H1 (cell line): ENCODE measurements around the gene HIBADH. TPM values are rescaled to one million over a fixed set of nuclear protein-coding genes. Genes with fewer than 3 reads are reported as not detected.

ENCODE experiments used
- CTCF ChIA-PET: fragments of 300-600 bp; sonication (Branson Sonifier 250); formaldehyde crosslinking; loops from one replicate; lab custom pipeline; 2021; ENCODE audit not compliant: partially characterized antibody; lab: Charles Lee
- POLR2A ChIA-PET: fragments of 300-600 bp; sonication (Branson Sonifier 250); formaldehyde crosslinking; loops from one replicate; lab custom pipeline; 2021; ENCODE audit warnings: inconsistent platforms; ENCODE audit not compliant: partially characterized antibody; lab: Charles Lee
- DNase-seq, 2 experiments: peaks; one replicate each; pipeline versions ENCODE4 v3.0.0 to v3.0.0-alpha.2; 2010 to 2022; ENCODE audit warnings: low spot score in 2 of 2, low read depth in 1 of 2, mixed read lengths in 1 of 2
- FAIRE-seq: peaks from 2 replicates; lab custom pipeline; 2011; peaks lifted over from hg19 to GRCh38; lab: Jason Lieb, UNC
- H2AFZ ChIP-seq: 2 replicates; pipeline ENCODE4 v1.8.1; 2012; ENCODE audit warnings: low read length, inconsistent platforms
- H2AK5ac ChIP-seq: 2 replicates; pipeline ENCODE4 v1.6.1; 2013; ENCODE audit warnings: low read depth, low read length
- H2BK120ac ChIP-seq: replicated peaks from 2 replicates; pipeline ENCODE3; 2013; ENCODE audit warnings: low read depth, low read length, inconsistent platforms
- H2BK12ac ChIP-seq: 2 replicates; pipeline ENCODE4 v1.6.1; 2013; ENCODE audit warnings: low read depth, low read length
- H2BK15ac ChIP-seq: 2 replicates; pipeline ENCODE4 v1.6.1; 2013; ENCODE audit warnings: low read length
- H2BK20ac ChIP-seq: 2 replicates; pipeline ENCODE4 v1.6.1; 2013; ENCODE audit warnings: low read length
- H2BK5ac ChIP-seq: 2 replicates; pipeline ENCODE4 v1.6.1; 2013; ENCODE audit warnings: low read depth, low read length
- H3K14ac ChIP-seq: 2 replicates; pipeline ENCODE4 v1.6.1; 2013; ENCODE audit warnings: inconsistent platforms; ENCODE audit not compliant: insufficient read length
- H3K18ac ChIP-seq: 2 replicates; pipeline ENCODE4 v1.6.1; 2013; ENCODE audit warnings: low read length; ENCODE audit errors: extremely low read depth
- H3K23ac ChIP-seq: 2 replicates; pipeline ENCODE4 v1.6.1; 2013; ENCODE audit warnings: inconsistent platforms; ENCODE audit not compliant: insufficient read length
- H3K23me2 ChIP-seq: 2 replicates; pipeline ENCODE4 v1.6.1; 2013; ENCODE audit warnings: low read depth, low read length
- H3K27ac ChIP-seq: 2 replicates; pipeline ENCODE4 v1.6.1; 2011; ENCODE audit warnings: low read depth, low read length, inconsistent platforms
- H3K27me3 ChIP-seq, 4 experiments: replicated peaks in 1 of 4; 1 replicate in 1 of 4; 2 replicates in 3 of 4; pipeline versions ENCODE4 v1.6.1 to v1.8.1; 2011 to 2013; ENCODE audit warnings: low read length in 3 of 4, mild to moderate bottlenecking in 3 of 4, inconsistent platforms in 2 of 4, mixed read lengths in 2 of 4, moderate library complexity in 1 of 4; ENCODE audit not compliant: control insufficient read depth in 3 of 4, insufficient read depth in 3 of 4; ENCODE audit errors: extremely low read depth in 1 of 4
- H3K36me3 ChIP-seq, 4 experiments: 2 replicates each; pipeline versions ENCODE4 v1.6.1 to v1.8.1; 2011 to 2013; ENCODE audit warnings: mild to moderate bottlenecking in 4 of 4, low read length in 3 of 4, moderate library complexity in 2 of 4, control low read depth in 1 of 4, inconsistent platforms in 1 of 4; ENCODE audit not compliant: insufficient read depth in 4 of 4, control insufficient read depth in 2 of 4
- H3K4ac ChIP-seq: replicated peaks from 2 replicates; pipeline ENCODE3; 2013; ENCODE audit warnings: low read length, low read depth, mixed read lengths, inconsistent platforms; ENCODE audit not compliant: insufficient read length
- H3K4me1 ChIP-seq, 4 experiments: replicated peaks in 1 of 4; 1 replicate in 1 of 4; 2 replicates in 3 of 4; pipeline versions ENCODE4 v1.6.1 to v1.8.1; 2011 to 2013; ENCODE audit warnings: low read length in 3 of 4, inconsistent platforms in 2 of 4, mixed read lengths in 1 of 4; ENCODE audit not compliant: insufficient read depth in 4 of 4, control insufficient read depth in 3 of 4
- H3K4me2 ChIP-seq, 2 experiments: 2 replicates each; pipeline versions ENCODE4 v1.6.1 to v1.8.1; 2011 to 2013; ENCODE audit warnings: low read depth in 2 of 2, low read length in 2 of 2, control low read depth in 1 of 2, inconsistent platforms in 1 of 2, mild to moderate bottlenecking in 1 of 2; ENCODE audit not compliant: insufficient read depth in 1 of 2
- H3K4me3 ChIP-seq, 4 experiments: fragments of 200-600, 300-600 bp in 1 of 4; sonication (generic), shearing (Covaris generic), sonication (Bioruptor Twin) in 1 of 4; 2 replicates each; pipeline versions ENCODE4 v1.5.1 to v1.8.1; 2011 to 2016; ENCODE audit warnings: low read length in 4 of 4, low read depth in 3 of 4, control low read depth in 2 of 4, inconsistent platforms in 2 of 4, mild to moderate bottlenecking in 2 of 4, mixed read lengths in 1 of 4, moderate library complexity in 1 of 4; ENCODE audit not compliant: insufficient read depth in 2 of 4; ENCODE audit errors: extremely low read depth in 1 of 4
- H3K56ac ChIP-seq: replicated peaks from 2 replicates; pipeline ENCODE3; 2013; ENCODE audit warnings: low read depth, mild to moderate bottlenecking, mixed read lengths, low read length, inconsistent platforms; ENCODE audit not compliant: insufficient read length
- H3K79me1 ChIP-seq: 2 replicates; pipeline ENCODE4 v1.6.1; 2013; ENCODE audit warnings: low read depth, low read length, control low read depth
- H3K79me2 ChIP-seq, 2 experiments: 2 replicates each; pipeline versions ENCODE4 v1.6.1 to v1.8.1; 2012 to 2013; ENCODE audit warnings: low read length in 2 of 2, mild to moderate bottlenecking in 2 of 2, inconsistent platforms in 1 of 2; ENCODE audit not compliant: insufficient read depth in 2 of 2, control insufficient read depth in 1 of 2
- H3K9ac ChIP-seq, 4 experiments: replicated peaks in 1 of 4; 1 replicate in 1 of 4; 2 replicates in 3 of 4; pipeline versions ENCODE4 v1.6.1 to v1.8.1; 2011 to 2013; ENCODE audit warnings: low read depth in 3 of 4, low read length in 3 of 4, control low read depth in 2 of 4, mild to moderate bottlenecking in 2 of 4, moderate library complexity in 2 of 4, inconsistent platforms in 1 of 4; ENCODE audit errors: extremely low read depth in 1 of 4
- H3K9me3 ChIP-seq, 2 experiments: 2 replicates each; pipeline versions ENCODE4 v1.6.1 to v1.8.1; 2012 to 2013; ENCODE audit warnings: mild to moderate bottlenecking in 2 of 2, moderate library complexity in 2 of 2, control low read depth in 1 of 2, inconsistent platforms in 1 of 2, low read depth in 1 of 2, low read length in 1 of 2, mixed read lengths in 1 of 2; ENCODE audit not compliant: insufficient read depth in 2 of 2
- H4K20me1 ChIP-seq, 2 experiments: replicated peaks in 1 of 2; 2 replicates each; pipeline versions ENCODE3 to v1.8.1; 2011 to 2013; ENCODE audit warnings: inconsistent platforms in 2 of 2, low read length in 2 of 2, mild to moderate bottlenecking in 1 of 2; ENCODE audit not compliant: insufficient read depth in 2 of 2, control insufficient read depth in 1 of 2
- H4K5ac ChIP-seq: 2 replicates; pipeline ENCODE4 v1.6.1; 2013; ENCODE audit warnings: low read length, low read depth, mixed read lengths, inconsistent platforms; ENCODE audit not compliant: insufficient read length
- H4K8ac ChIP-seq: 2 replicates; pipeline ENCODE4 v1.8.0; 2013; ENCODE audit warnings: mild to moderate bottlenecking, moderate library complexity, low read length, inconsistent platforms; ENCODE audit not compliant: insufficient read depth; ENCODE audit errors: extremely low read depth
- H4K91ac ChIP-seq: replicated peaks from 2 replicates; pipeline ENCODE3; 2013; ENCODE audit warnings: low read length, mixed read lengths, inconsistent platforms; ENCODE audit not compliant: insufficient read length
- ASH2L ChIP-seq: fragments of 200-600, 300-600 bp; sonication (generic); IDR thresholded peaks from one replicate; pipeline ENCODE4 v1.7.1; 2017; ENCODE audit warnings: low read length
- CEBPB ChIP-seq: IDR thresholded peaks from 2 replicates; pipeline ENCODE4 v1.6.1; 2012; ENCODE audit warnings: low read depth, low read length
- GABPA ChIP-seq: IDR thresholded peaks from 2 replicates; pipeline ENCODE4 v1.6.1; 2011; ENCODE audit warnings: mild to moderate bottlenecking, low read length, moderate library complexity, borderline replicate concordance; ENCODE audit not compliant: insufficient read depth
- JUND ChIP-seq: IDR thresholded peaks from 2 replicates; pipeline ENCODE4 v1.6.1; 2011; ENCODE audit warnings: mild to moderate bottlenecking, improper control_type of control experiment, low read length
- KDM4A ChIP-seq: IDR thresholded peaks from one replicate; pipeline ENCODE4 v1.7.1; 2012; ENCODE audit warnings: low read depth, mild to moderate bottlenecking, moderate library complexity, low read length, inconsistent platforms; ENCODE audit not compliant: severe bottlenecking
- KDM5A ChIP-seq: fragments of 200-600 bp; IDR thresholded peaks from 2 replicates; pipeline ENCODE4 v1.7.1; 2012; ENCODE audit warnings: mild to moderate bottlenecking, low read length, inconsistent platforms, mixed read lengths
- RBBP5 ChIP-seq: IDR thresholded peaks from 2 replicates; pipeline ENCODE4 v1.7.1; 2012; ENCODE audit warnings: low read depth, mild to moderate bottlenecking, inconsistent platforms, low read length, moderate library complexity, borderline replicate concordance
- TEAD4 ChIP-seq: IDR thresholded peaks from 2 replicates; pipeline ENCODE4 v1.6.1; 2012; ENCODE audit warnings: low read depth, low read length, inconsistent platforms, mixed read lengths
- polyA plus RNA-seq, 7 experiments: library from polyadenylated mRNA; depleted of rRNA in 3 of 7; stranded (reverse) in 5 of 7; unstranded in 2 of 7; fragments of >200 nt in 5 of 7; fragments of 200-250 nt in 2 of 7; gene quantifications; 1 replicate in 5 of 7; 2 replicates in 1 of 7; 4 replicates in 1 of 7; pipeline versions ENCODE4 v1.2.1 to v1.2.3, GENCODE V29; 2011 to 2013; ENCODE audit warnings: missing spikeins in 2 of 7, mixed read lengths in 2 of 7
- total RNA-seq: library from RNA; stranded (reverse); fragmentation: NEBNext Ultra II Directional; extraction: Animal tissue kit (Norgen Biotek cat#: 25700); gene quantifications from 2 replicates; pipeline ENCODE4 v1.2.1, GENCODE V29; 2021

The HIBADH gene
- total and polyA plus RNA-seq, 2 of the 8 experiments (the other 6 are each of a cell fraction or from before 2014, with no cell fraction given), result 30.1 to 39.5 TPM

- no peak overlapping the region for H3K4ac ChIP-seq
- no peak overlapping the region for H3K14ac ChIP-seq
- H3K79me1 ChIP-seq, result no peaks in the 10 kb centered on the region
- DNase-seq (no peak), FAIRE-seq (no peak)
- no peak overlapping the region for H3K27ac ChIP-seq
- H3K9ac ChIP-seq, result no peak overlapping the region
- no peak overlapping the region for H2AFZ ChIP-seq
- H3K9me3 ChIP-seq, result no peaks in the 10 kb centered on the region
- no peak overlapping the region for H2BK15ac ChIP-seq
- CTCF ChIA-PET, result interaction anchor here (0.6 to 1.4 kb wide), 5 partner anchors 9 to 325 kb away, joined by 3 to 5 read pairs (median 3); no protein-coding TSS in a partner anchor
- H3K23me2 ChIP-seq, result no peaks in the 10 kb centered on the region
- POLR2A ChIA-PET, result no interaction called here
- no peaks in the 10 kb centered on the region for H3K27me3 ChIP-seq
- no peak overlapping the region for H2BK5ac ChIP-seq
- H3K4me2 ChIP-seq, result no peak overlapping the region
- TF ChIP-seq RBBP5, result no peak
- no peak for TF ChIP-seq TEAD4
- TF ChIP-seq JUND, result no peak
- no peak for TF ChIP-seq ASH2L
- TF ChIP-seq KDM4A, result no peak
- TF ChIP-seq KDM5A, result no peak
- TF ChIP-seq GABPA, result no peak
- TF ChIP-seq CEBPB, result no peak
- no peak overlapping the region for H2BK20ac ChIP-seq
- H2BK120ac ChIP-seq, result no peak overlapping the region
- H4K91ac ChIP-seq, result no peak overlapping the region
- no peak overlapping the region for H4K5ac ChIP-seq
- H3K36me3 ChIP-seq, result no peaks in the 10 kb centered on the region
- no peak overlapping the region for H4K8ac ChIP-seq
- no peak overlapping the region for H2BK12ac ChIP-seq
- no peak overlapping the region for H3K18ac ChIP-seq
- H3K56ac ChIP-seq, result no peak overlapping the region
- no peak overlapping the region for H3K23ac ChIP-seq
- no peaks in the 10 kb centered on the region for H4K20me1 ChIP-seq
- no peak overlapping the region for H3K4me3 ChIP-seq
- H2AK5ac ChIP-seq, result no peak overlapping the region
- peaks cover 0 to 3% (median 0%) of the 10 kb centered on the region in 4 experiments; a peak in 3 of 7 replicates for H3K4me1 ChIP-seq
- H3K79me2 ChIP-seq, result no peaks in the 10 kb centered on the region
These were observed 93.6 kb downstream of the HIBADH start for GRCh38 chr7:27569106-27569505.
